ENCODE measurements around the gene SUCLG2.
"Not testable (repeated sequence)": the region's sequence is repeated elsewhere in the genome, so short reads cannot be mapped to it uniquely, and the experiment has no call there.

Gene SUCLG2

DNA sequence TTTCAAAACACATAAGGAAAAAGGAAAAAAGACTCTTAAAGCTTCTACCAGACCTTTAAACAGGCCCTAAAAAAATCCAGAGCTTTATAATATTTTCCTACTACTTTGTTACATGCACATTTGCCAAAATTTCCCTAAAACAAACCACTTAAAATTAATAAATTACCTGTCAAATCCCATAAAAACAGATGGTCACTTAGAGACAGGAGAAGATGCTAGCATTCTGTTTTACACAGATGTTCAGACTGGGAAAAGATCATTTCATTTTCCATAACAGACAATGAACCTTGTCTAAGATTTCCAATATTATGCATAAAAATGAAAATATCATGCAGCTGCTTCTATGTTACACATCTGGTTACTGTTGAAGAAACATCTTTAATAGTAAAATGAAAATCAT lies 66.6 kb downstream of the SUCLG2 start:
- Histone ChIP-seq H3K36me3 (replicated peaks) (no peaks in the 10 kb centered on the region), H3K4me1 (no peaks in the 10 kb centered on the region), H3K4me3 (no peak overlapping the region), H3K27me3 (ENCODE audit: low read depth) (no peaks in the 10 kb centered on the region), H3K9me3 (no peaks in the 10 kb centered on the region)
- DNase-seq (ENCODE audit: low spot score in 2 of 2), result no peak
- in situ Hi-C loops (cut with MboI; ENCODE audit: low sequenced_read_pairs), result no loop called here

DNA sequence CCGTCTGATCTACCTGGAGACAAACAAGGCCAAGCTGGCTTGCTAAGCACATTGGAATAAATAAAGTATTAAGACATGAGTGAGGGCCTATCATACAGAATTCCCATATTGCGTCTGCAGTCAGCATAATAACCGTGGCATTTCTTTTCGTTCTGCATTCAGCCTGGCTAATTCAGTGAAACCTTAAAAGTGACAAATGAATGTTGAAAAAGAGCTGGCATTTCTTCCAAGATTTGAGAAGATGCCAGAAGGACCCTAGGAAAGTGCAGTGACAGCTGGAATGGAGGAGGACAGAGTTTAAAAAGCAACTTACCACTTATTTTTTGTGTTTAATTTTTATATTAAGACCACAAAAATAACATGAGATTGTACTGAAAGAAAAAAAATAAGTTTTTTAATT lies 67.1 kb downstream of the SUCLG2 start:
- no peaks in the 10 kb centered on the region for H3K36me3 ChIP-seq (replicated peaks)

DNA sequence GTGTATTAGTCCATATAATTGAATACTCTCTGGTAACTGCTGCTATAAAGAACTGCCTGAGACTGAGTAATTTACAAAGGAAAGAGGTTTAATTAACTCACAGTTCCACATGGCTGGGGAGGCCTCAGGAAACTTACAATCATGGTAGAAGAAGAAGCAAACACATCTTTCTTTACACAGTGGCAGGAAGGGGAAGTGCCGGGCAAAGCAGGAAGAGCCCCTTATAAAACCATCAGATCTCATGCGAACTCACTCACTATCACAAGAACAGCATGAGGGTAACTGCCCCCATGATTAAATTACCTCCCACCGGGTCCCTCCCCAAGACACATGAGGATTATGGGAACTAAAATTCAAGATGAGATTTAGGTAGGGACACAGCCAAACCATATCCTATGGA lies 69.8 kb downstream of the SUCLG2 start:
- H3K36me3 ChIP-seq (replicated peaks); H3K27me3 ChIP-seq (ENCODE audit: low read depth); in situ Hi-C loops (cut with MboI; ENCODE audit: low sequenced_read_pairs); H3K4me1 ChIP-seq; DNase-seq (ENCODE audit: low spot score in 2 of 2); H3K4me3 ChIP-seq; H3K9me3 ChIP-seq: not testable (repeated sequence)

More for the DNA sequence above, 67.1 kb downstream of the SUCLG2 start:
- H3K4me3 ChIP-seq, result no peak overlapping the region
- no peaks in the 10 kb centered on the region for H3K9me3 ChIP-seq
- no peaks in the 10 kb centered on the region for H3K27me3 ChIP-seq (ENCODE audit: low read depth)
- in situ Hi-C loops (cut with MboI; ENCODE audit: low sequenced_read_pairs), result no loop called here
- no peak for DNase-seq (ENCODE audit: low spot score in 2 of 2)
- no peaks in the 10 kb centered on the region for H3K4me1 ChIP-seq

DNA sequence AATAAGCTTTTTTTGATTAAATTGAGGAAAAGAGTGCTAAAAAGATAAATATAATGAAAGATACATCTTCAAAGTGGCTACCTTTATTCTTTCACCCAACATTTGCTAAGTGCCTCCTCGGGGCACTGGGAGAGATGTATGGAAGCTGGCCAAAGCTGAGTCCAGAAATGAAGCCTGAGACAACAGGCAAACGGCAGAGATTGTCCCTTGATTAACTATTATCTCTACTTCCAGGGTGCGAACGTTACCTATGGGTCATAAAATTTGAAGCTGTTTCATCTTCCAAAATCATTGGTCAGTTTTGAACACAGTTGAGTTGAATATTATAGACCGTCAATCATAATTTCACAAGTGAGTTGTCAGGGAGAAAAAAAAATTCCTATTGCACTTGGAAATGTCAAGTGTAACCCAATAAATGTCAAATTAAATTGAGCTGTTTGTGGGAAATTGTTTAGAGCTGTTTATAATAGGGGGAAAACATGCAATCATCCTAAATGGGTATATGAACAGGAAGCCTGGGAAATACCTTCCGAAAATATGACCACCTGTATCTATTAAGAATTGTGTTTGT lies 73.9 kb downstream of the SUCLG2 start:
- peaks cover 6% of the 10 kb centered on the region for H3K4me1 ChIP-seq
- no peak for DNase-seq (ENCODE audit: low spot score in 2 of 2)
- no peaks in the 10 kb centered on the region for H3K9me3 ChIP-seq
- in situ Hi-C loops (cut with MboI; ENCODE audit: low sequenced_read_pairs), result no loop called here
- H3K4me3 ChIP-seq, result no peak overlapping the region
- no peaks in the 10 kb centered on the region for H3K27me3 ChIP-seq (ENCODE audit: low read depth)
- no peaks in the 10 kb centered on the region; the same call in 1 of the 2 replicates for H3K36me3 ChIP-seq (replicated peaks)

DNA sequence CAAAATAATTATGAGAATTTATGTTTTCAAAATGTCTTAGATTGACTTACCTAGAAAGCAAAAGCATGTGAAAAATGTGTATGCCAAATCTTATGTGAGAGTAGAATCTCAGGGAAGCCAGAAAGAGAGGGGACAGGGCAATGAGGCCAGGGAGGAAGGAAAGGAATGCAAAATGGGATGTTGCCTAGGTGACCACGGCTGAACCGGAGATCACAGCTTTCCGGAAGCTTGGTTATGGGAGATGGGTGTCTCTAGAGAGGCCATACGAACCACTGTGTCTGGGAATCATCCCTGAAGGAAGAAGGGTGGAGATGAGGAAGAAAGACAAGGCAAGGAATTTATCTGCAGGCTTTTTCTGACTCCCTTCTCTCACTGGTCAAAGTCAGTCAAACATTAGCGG lies 76.0 kb downstream of the SUCLG2 start:
- no peak for DNase-seq (ENCODE audit: low spot score in 2 of 2)
- Histone ChIP-seq H3K27me3 (ENCODE audit: low read depth) (no peaks in the 10 kb centered on the region), H3K4me1 (peaks cover 15% of the 10 kb centered on the region), H3K36me3 (replicated peaks) (no peaks in the 10 kb centered on the region; the same call in 1 of the 2 replicates), H3K9me3 (no peaks in the 10 kb centered on the region), H3K4me3 (no peak overlapping the region)
- in situ Hi-C loops (cut with MboI; ENCODE audit: low sequenced_read_pairs), result no loop called here

DNA sequence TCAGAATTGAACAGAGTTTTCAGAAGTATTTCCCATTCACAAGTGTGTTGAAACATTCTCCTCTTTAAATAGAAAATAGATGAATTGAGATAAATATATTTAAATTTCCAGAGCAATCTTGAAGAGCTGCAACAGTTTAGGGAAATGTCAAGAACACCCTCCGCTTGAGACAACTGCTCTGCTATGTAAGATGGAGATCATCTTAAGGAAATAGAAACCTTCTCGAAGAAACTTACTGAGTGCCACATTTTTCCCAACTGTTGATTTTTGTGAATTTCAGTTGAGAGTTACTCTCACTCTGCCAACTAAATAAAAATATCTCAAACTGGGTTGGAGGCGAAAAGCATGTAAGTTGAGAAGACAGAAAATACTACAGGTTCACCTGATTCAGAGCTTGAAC lies 78.0 kb downstream of the SUCLG2 start:
- no peak for DNase-seq (ENCODE audit: low spot score in 2 of 2)
- Histone ChIP-seq H3K27me3 (ENCODE audit: low read depth) (no peaks in the 10 kb centered on the region), H3K4me1 (peaks cover 15% of the 10 kb centered on the region), H3K4me3 (no peak overlapping the region), H3K36me3 (replicated peaks) (peaks cover 3% of the 10 kb centered on the region; the same call in 1 of the 2 replicates), H3K9me3 (no peaks in the 10 kb centered on the region)
- in situ Hi-C loops (cut with MboI; ENCODE audit: low sequenced_read_pairs), result no loop called here

DNA sequence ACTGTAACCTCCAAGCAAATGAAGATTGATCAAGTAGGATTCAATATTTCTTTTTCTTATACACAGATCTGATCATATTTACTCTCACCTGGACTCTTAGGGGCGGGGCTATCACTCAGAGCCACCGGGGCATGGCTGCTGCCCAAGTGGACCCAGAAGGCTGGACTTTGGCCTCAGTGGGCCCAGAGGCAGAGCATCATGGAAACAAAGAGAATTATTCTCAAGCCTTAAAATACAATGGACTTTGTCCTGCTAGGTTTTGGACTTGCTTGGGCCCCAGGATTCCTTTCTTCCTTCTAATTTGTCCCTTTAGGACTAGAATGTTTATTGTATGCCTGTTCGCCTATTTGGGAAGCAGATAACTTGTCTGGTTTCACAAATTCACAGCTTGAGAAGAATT lies 85.1 kb downstream of the SUCLG2 start:
- in situ Hi-C loops (cut with MboI; ENCODE audit: low sequenced_read_pairs), result no loop called here

DNA sequence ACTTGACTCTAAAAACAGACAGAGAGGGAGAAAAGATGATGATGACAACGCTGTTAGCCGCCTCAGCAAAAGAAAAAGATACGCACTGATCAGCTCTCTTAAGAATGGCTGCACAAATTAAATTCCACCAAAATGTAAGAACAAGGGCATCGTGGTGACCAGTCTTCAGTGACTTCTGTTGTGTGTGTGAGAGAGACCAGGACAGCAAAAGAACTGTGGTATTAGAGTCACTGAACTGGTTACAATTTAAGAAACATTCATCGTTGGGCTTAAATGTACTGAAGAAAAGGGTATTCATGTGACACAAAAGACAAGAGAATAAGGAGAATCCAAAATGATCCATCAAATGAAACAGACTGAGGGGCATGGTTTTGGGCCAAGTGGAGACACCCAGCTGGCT lies 86.5 kb downstream of the SUCLG2 start:
- no peak overlapping the region for H3K4me3 ChIP-seq
- no peaks in the 10 kb centered on the region for H3K4me1 ChIP-seq
- in situ Hi-C loops (cut with MboI; ENCODE audit: low sequenced_read_pairs), result no loop called here
- H3K27me3 ChIP-seq (ENCODE audit: low read depth), result no peaks in the 10 kb centered on the region
- peaks cover 7% of the 10 kb centered on the region; the same call in 1 of the 2 replicates for H3K36me3 ChIP-seq (replicated peaks)
- no peaks in the 10 kb centered on the region for H3K9me3 ChIP-seq
- DNase-seq (ENCODE audit: low spot score in 2 of 2), result no peak

More for the DNA sequence above, 85.1 kb downstream of the SUCLG2 start:
- Histone ChIP-seq H3K9me3 (no peaks in the 10 kb centered on the region), H3K4me3 (no peak overlapping the region), H3K27me3 (ENCODE audit: low read depth) (no peaks in the 10 kb centered on the region), H3K36me3 (replicated peaks) (peaks cover 7% of the 10 kb centered on the region; the same call in 1 of the 2 replicates), H3K4me1 (no peaks in the 10 kb centered on the region)
- DNase-seq (ENCODE audit: low spot score in 2 of 2), result no peak

DNA sequence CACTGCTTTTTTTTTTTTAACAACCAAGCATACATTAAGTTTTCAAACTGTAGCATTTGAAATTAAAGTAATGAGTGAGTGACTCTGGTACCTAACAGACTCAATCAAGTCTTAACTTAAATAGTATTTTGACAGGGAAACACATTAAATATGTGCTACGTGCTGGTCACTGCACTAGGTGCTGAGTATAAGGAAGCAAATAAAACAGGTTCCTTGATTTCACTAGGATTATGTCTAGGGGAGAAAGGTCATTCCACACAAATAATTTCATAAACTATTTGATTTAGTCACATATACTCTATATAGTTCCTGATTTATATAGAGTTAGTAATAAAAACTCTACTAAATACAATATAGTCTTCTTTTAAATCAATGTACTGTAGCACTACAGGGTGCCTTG lies 89.4 kb downstream of the SUCLG2 start:
- no peaks in the 10 kb centered on the region for H3K9me3 ChIP-seq
- DNase-seq (ENCODE audit: low spot score in 2 of 2), result no peak
- H3K36me3 ChIP-seq (replicated peaks), result no peaks in the 10 kb centered on the region
- no peaks in the 10 kb centered on the region for H3K4me1 ChIP-seq
- H3K4me3 ChIP-seq, result no peak overlapping the region
- H3K27me3 ChIP-seq (ENCODE audit: low read depth), result no peaks in the 10 kb centered on the region
- in situ Hi-C loops (cut with MboI; ENCODE audit: low sequenced_read_pairs), result no loop called here

DNA sequence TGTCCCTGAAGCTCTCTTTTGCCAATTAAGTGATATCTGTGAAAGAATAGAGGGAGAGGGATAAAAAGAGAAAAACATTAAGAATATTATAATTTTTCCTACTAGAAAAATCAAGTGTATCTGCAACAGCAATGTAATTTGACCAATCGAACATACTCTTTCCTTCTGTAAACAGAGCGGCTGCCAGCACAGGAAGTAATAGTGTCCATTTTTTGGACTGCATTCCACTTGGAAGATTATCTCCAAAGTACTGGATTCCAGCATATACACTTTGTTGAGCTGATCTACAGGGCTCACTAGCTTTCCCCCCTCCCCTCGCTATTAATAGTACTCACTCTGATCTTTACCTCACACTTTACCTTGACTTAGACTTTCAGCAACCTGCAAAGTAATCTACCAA lies 90.4 kb downstream of the SUCLG2 start:
- H3K9me3 ChIP-seq, result no peaks in the 10 kb centered on the region
- DNase-seq (ENCODE audit: low spot score in 2 of 2), result no peak
- no peak overlapping the region for H3K4me3 ChIP-seq
- no peaks in the 10 kb centered on the region for H3K36me3 ChIP-seq (replicated peaks)
- in situ Hi-C loops (cut with MboI; ENCODE audit: low sequenced_read_pairs), result no loop called here
- H3K4me1 ChIP-seq, result no peaks in the 10 kb centered on the region
- no peaks in the 10 kb centered on the region for H3K27me3 ChIP-seq (ENCODE audit: low read depth)

DNA sequence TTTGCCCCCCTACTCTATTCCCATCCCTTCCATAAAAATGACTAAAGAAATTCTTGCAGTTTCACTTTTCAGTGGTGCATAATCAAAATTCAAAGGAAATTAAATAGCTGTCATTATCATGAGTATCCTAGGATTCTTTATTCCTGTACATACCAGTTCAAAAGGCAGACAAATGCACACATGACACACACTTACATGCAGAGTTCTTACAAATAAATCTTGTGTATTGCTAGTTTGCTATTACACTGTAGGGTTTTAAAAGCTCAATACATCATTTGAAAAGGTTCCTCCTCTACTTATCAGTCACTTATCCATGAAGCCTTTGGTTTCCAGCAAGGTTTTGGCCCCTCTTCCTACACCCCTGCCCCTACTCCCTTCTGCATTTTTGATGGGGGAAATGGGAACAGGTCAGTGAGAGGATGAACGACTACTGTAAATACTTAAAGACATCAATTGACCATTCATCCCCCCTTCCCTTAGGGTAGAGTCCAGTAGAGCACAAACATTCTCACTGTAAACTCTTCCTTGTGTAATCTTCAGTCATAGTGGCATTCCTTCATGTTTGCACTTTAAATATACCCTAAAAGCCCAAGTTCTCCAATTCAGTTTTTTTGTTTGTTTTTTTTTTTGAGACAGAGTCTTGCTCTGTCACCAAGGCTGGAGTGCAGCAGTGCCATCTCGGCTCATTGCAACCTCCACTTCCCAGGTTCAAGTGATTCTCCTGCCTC lies 92.6 kb downstream of the SUCLG2 start:
- Histone ChIP-seq H3K27me3 (ENCODE audit: low read depth) (no peaks in the 10 kb centered on the region), H3K36me3 (replicated peaks) (no peaks in the 10 kb centered on the region), H3K4me1 (no peaks in the 10 kb centered on the region), H3K9me3 (no peaks in the 10 kb centered on the region), H3K4me3 (no peak overlapping the region)
- DNase-seq (ENCODE audit: low spot score in 2 of 2), result no peak
- in situ Hi-C loops (cut with MboI; ENCODE audit: low sequenced_read_pairs), result no loop called here

DNA sequence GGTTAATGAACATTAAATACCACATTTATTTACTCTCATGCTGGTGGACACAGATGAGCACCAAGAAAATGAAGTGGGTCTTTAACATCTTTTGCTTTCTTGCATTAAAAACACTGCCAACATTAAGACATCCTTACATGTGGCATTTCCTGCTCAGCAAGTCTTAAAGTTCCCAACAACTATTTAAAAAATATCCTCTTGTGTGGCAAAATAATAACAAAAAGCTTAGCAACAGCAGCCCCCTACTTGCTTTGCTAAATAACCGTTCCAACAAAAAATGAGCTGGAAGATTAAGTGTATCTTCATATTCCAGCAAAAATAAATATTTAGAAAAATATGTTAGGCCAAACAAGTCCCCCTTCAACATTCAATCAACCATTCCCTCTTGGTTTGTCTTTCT lies 93.1 kb downstream of the SUCLG2 start:
- no peak for DNase-seq (ENCODE audit: low spot score in 2 of 2)
- no peaks in the 10 kb centered on the region for H3K27me3 ChIP-seq (ENCODE audit: low read depth)
- in situ Hi-C loops (cut with MboI; ENCODE audit: low sequenced_read_pairs), result no loop called here
- no peaks in the 10 kb centered on the region for H3K4me1 ChIP-seq
- H3K36me3 ChIP-seq (replicated peaks), result no peaks in the 10 kb centered on the region
- no peaks in the 10 kb centered on the region for H3K9me3 ChIP-seq
- H3K4me3 ChIP-seq, result no peak overlapping the region

DNA sequence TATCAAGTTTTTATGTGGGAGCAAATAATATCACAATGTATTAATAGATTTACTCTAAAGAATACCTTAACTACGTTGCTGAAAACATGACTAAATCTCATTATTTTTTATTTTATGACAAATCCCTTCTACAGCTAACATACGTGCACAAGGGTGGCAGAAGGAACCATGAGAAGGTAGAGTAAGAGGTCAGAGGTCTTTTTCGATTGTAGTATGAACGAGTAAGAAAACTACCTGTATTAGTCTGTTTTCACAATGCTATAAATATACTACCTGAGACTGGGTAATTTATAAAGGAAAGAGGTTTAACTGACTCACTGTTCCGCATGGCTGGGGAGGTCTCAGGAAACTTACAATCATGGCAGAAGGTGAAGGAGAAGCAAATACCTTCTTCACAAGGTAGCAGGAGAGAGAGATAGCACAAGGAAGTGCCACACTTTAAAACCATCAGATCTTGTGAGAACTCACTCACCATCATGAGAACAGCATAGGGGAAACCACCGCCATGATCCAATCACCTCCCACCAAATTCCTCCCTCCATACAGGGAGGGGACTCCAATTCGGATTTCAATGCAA lies 95.3 kb downstream of the SUCLG2 start:
- no peaks in the 10 kb centered on the region for H3K9me3 ChIP-seq
- H3K4me3 ChIP-seq, result no peak overlapping the region
- no peak for DNase-seq (ENCODE audit: low spot score in 2 of 2)
- no peaks in the 10 kb centered on the region for H3K4me1 ChIP-seq
- H3K36me3 ChIP-seq (replicated peaks), result no peaks in the 10 kb centered on the region
- H3K27me3 ChIP-seq (ENCODE audit: low read depth), result no peaks in the 10 kb centered on the region
- in situ Hi-C loops (cut with MboI; ENCODE audit: low sequenced_read_pairs), result no loop called here

DNA sequence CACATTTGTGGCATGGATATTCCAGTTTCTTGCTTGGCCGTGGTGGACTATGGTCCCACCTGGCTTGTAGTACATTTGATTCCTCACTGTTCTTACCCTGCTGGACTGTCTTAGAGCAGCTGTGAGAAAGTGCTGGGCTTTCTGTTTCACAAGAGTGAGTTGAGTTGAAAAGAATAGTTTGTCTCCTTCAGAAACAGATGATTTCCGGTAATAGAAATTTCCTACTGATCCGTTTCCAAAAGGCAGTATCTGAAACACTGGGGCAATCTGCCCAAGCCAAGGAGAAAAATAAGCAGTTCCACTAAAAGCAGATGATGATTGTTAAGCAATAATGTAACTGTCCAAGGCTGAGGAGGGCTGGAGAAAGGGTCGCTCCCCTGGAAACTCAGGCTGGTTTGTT lies 96.0 kb downstream of the SUCLG2 start:
- Histone ChIP-seq H3K36me3 (replicated peaks) (no peaks in the 10 kb centered on the region), H3K27me3 (ENCODE audit: low read depth) (no peaks in the 10 kb centered on the region), H3K4me1 (no peaks in the 10 kb centered on the region), H3K4me3 (no peak overlapping the region), H3K9me3 (no peaks in the 10 kb centered on the region)
- DNase-seq (ENCODE audit: low spot score in 2 of 2), result no peak
- in situ Hi-C loops (cut with MboI; ENCODE audit: low sequenced_read_pairs), result no loop called here
